Measurements from ENCODE around the gene PRC1.

The PRC1 gene, protein sequence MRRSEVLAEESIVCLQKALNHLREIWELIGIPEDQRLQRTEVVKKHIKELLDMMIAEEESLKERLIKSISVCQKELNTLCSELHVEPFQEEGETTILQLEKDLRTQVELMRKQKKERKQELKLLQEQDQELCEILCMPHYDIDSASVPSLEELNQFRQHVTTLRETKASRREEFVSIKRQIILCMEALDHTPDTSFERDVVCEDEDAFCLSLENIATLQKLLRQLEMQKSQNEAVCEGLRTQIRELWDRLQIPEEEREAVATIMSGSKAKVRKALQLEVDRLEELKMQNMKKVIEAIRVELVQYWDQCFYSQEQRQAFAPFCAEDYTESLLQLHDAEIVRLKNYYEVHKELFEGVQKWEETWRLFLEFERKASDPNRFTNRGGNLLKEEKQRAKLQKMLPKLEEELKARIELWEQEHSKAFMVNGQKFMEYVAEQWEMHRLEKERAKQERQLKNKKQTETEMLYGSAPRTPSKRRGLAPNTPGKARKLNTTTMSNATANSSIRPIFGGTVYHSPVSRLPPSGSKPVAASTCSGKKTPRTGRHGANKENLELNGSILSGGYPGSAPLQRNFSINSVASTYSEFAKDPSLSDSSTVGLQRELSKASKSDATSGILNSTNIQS

DNA sequence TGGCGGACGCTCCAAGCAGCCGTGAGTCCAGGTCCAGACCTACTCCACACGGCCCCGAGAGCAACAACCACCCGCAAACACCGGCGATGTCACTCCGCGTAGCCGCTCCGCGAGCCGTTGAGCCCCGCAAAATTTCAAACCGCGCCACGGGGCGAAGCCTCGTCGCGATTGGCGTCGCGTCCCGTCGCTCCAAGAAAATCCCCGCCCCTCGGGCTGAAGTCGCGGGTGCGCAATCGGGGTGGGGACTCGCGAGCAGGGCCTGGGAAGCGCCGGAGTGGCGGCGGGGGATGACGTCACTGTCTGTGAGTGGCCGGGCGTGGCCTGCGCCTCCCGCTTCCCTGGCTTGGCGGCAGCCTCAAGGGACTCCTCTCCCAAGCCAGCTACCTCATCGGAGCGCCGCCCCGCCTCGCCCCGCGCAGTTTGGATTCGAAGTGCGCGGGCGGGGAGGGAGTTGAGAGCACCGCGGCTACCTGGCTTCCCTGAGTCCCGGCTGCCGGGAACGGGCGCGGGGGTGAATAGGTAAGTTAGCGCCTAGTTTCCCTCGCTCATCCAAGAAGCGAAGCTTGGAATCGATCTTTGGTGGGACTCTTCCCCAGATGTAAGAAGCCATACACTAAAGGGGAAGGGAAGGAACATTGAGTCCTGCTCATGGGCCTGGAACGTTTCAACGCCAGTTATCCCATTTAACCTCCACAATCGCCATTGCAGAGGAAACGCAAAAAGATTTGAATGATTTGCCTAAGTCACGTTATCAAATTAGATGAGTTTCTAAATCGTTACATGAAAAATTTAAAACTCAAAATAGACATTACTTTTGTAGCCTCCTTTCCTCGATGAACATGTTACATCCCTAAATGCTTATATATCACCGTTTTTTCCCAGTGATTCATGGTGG lies at the start of gene PRC1:
Gene PRC1, minus strand, starts transcription at position 119 of the 895 bp plus-strand sequence. Its CDS starts 118 bp downstream, at position 1.
- Histone ChIP-seq H3K4me1 (ENCODE audit: control insufficient read depth, low read length) (peaks cover 35% of the 10 kb centered on the region), H3K27ac (ENCODE audit: low read depth, low read length) (peak within 1 kb of the TSS; percentile 71), H3K4me2 (ENCODE audit: low read length) (peak within 1 kb of the TSS; percentile 85), H3K9me3 (ENCODE audit: control insufficient read depth, insufficient read depth, low read length) (no peaks in the 10 kb centered on the region), H4K20me1 (ENCODE audit: control insufficient read depth, insufficient read depth, low read depth, low read length) (peaks cover 9% of the 10 kb centered on the region; the same call in 1 of the 2 replicates), H3F3A (ENCODE audit: control insufficient read depth, insufficient read depth) (no peaks in the 10 kb centered on the region), H3K9me2 (replicated peaks; ENCODE audit: control insufficient read depth, low read length) (no peaks in the 10 kb centered on the region), H3K36me3 (ENCODE audit: control insufficient read depth, low read length) (peaks cover 52% of the 10 kb centered on the region), H3K4me3 (ENCODE audit: low read length) (peak within 1 kb of the TSS; percentile 97), H3K79me2 (ENCODE audit: control insufficient read depth, low read length) (peaks cover 69% of the 10 kb centered on the region), H3K27me3 (ENCODE audit: control insufficient read depth, low read length) (no peaks in the 10 kb centered on the region)
- no peak for TF ChIP-seq EZH2phosphoT487 (IDR thresholded peaks at IDR 0.05; ENCODE audit: borderline replicate concordance, low read length)
- TF ChIP-seq, protein P1, sequence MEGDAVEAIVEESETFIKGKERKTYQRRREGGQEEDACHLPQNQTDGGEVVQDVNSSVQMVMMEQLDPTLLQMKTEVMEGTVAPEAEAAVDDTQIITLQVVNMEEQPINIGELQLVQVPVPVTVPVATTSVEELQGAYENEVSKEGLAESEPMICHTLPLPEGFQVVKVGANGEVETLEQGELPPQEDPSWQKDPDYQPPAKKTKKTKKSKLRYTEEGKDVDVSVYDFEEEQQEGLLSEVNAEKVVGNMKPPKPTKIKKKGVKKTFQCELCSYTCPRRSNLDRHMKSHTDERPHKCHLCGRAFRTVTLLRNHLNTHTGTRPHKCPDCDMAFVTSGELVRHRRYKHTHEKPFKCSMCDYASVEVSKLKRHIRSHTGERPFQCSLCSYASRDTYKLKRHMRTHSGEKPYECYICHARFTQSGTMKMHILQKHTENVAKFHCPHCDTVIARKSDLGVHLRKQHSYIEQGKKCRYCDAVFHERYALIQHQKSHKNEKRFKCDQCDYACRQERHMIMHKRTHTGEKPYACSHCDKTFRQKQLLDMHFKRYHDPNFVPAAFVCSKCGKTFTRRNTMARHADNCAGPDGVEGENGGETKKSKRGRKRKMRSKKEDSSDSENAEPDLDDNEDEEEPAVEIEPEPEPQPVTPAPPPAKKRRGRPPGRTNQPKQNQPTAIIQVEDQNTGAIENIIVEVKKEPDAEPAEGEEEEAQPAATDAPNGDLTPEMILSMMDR (IDR thresholded peaks at IDR 0.05; ENCODE audit: low read depth, low read length, poor library complexity, severe bottlenecking) = no peak

DNA sequence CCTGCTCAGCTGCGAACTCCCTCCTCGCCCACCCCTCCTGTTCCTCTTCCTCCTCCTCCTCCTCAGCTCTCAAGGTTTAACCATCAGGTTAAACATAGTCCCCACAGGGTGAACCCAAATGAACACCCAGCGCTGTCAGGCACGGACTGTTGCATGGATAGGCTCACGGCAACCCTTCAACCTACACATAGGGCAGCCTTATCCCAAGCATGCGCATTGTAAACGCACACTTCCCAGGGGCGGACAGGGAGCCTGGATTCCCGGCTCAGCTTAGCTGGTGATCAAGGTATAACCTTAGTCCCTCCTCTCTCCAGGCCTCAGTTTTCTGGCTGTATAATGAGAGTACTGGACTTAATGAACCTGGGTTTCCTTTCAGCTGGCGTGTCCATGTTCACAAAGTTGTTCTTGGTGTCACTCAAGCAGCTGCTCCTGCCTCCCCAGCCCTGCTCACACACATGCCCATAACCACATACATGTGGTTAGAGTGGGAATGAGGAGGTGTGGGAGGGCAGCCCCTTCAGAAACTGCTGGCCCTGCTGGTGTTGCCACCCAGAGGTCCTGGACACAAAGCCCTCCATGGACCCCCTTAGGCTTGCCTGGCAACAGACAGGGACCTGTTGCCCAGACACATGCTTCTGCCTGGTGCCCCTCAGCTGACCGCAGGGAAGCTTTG lies 49.0 kb upstream of the PRC1 start:
- Histone ChIP-seq H3K27ac (ENCODE audit: low read depth, low read length) (no peak overlapping the region), H3K9me3 (ENCODE audit: control insufficient read depth, insufficient read depth, low read length) (no peaks in the 10 kb centered on the region), H3K36me3 (ENCODE audit: control insufficient read depth, low read length) (no peaks in the 10 kb centered on the region), H3K4me2 (ENCODE audit: low read length) (no peak overlapping the region), H3K27me3 (ENCODE audit: control insufficient read depth, low read length) (peaks cover 11% of the 10 kb centered on the region; the same call in 1 of the 2 replicates), H3F3A (ENCODE audit: control insufficient read depth, insufficient read depth) (peaks cover 3% of the 10 kb centered on the region; the same call in 1 of the 2 replicates), H3K79me2 (ENCODE audit: control insufficient read depth, low read length) (no peaks in the 10 kb centered on the region), H3K9me2 (replicated peaks; ENCODE audit: control insufficient read depth, low read length) (no peaks in the 10 kb centered on the region), H3K4me1 (ENCODE audit: control insufficient read depth, low read length) (peaks cover 12% of the 10 kb centered on the region), H3K4me3 (ENCODE audit: low read length) (no peak overlapping the region), H4K20me1 (ENCODE audit: control insufficient read depth, insufficient read depth, low read depth, low read length) (no peaks in the 10 kb centered on the region)
- TF ChIP-seq, protein P1 (IDR thresholded peaks at IDR 0.05; ENCODE audit: low read depth, low read length, poor library complexity, severe bottlenecking) = no peak
- no peak for TF ChIP-seq EZH2phosphoT487 (IDR thresholded peaks at IDR 0.05; ENCODE audit: borderline replicate concordance, low read length)

DNA sequence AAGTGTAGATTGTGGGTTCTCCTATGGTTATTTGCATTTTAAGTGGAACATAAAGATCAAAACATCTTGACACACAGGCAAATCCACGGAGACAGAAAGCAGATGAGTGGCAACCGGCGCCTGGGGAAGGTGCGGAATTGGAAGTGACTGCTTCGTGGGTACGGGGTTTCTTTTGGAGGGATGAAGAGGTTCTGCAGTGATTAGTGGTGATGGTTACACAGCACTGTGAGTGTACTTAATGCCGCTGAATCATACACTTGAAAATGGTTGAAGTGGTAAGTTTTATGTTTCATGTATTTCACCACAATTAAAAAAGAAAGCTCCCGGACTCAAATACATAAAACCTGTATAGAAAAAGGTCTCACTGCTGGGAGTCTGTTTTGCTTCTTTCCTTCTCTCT lies 46.5 kb upstream of the PRC1 start:
- H3K27me3 ChIP-seq (ENCODE audit: control insufficient read depth, low read length) = peaks cover 18% of the 10 kb centered on the region
- H3K79me2 ChIP-seq (ENCODE audit: control insufficient read depth, low read length) = no peaks in the 10 kb centered on the region
- no peaks in the 10 kb centered on the region for H3K9me2 ChIP-seq (replicated peaks; ENCODE audit: control insufficient read depth, low read length)
- H4K20me1 ChIP-seq (ENCODE audit: control insufficient read depth, insufficient read depth, low read depth, low read length) = no peaks in the 10 kb centered on the region
- H3K4me3 ChIP-seq (ENCODE audit: low read length) = no peak overlapping the region
- TF ChIP-seq, protein P1 (IDR thresholded peaks at IDR 0.05; ENCODE audit: low read depth, low read length, poor library complexity, severe bottlenecking) = no peak
- no peak for TF ChIP-seq EZH2phosphoT487 (IDR thresholded peaks at IDR 0.05; ENCODE audit: borderline replicate concordance, low read length)
- no peaks in the 10 kb centered on the region for H3K9me3 ChIP-seq (ENCODE audit: control insufficient read depth, insufficient read depth, low read length)
- no peaks in the 10 kb centered on the region for H3K4me1 ChIP-seq (ENCODE audit: control insufficient read depth, low read length)
- no peak overlapping the region for H3K27ac ChIP-seq (ENCODE audit: low read depth, low read length)
- no peaks in the 10 kb centered on the region for H3K36me3 ChIP-seq (ENCODE audit: control insufficient read depth, low read length)
- H3F3A ChIP-seq (ENCODE audit: control insufficient read depth, insufficient read depth) = no peaks in the 10 kb centered on the region
- no peak overlapping the region for H3K4me2 ChIP-seq (ENCODE audit: low read length)
